Caco-2 (cell line): ENCODE results near the gene USH2A. TPM values are rescaled to one million over a fixed set of nuclear protein-coding genes. Genes with fewer than 3 reads are reported as not detected.

Experiments
- BruUV-seq: library from RNA; stranded (reverse); fragments of 400-500 nt; replicated peaks from 2 replicates; lab custom pipeline; 2021; lab: Mats Ljungman, UMichigan
- CTCF ChIA-PET: fragments of 300-600 bp; sonication (Branson Sonifier 250); formaldehyde crosslinking; loops from one replicate; lab custom pipeline; 2022; ENCODE audit warnings: antibody characterized with exemption; lab: Charles Lee
- POLR2A ChIA-PET: fragments of 300-600 bp; sonication (Branson Sonifier 250); formaldehyde crosslinking; loops from one replicate; lab custom pipeline; 2022; ENCODE audit warnings: antibody characterized with exemption; lab: Charles Lee
- DNase-seq, 2 experiments: peaks; one replicate each; pipeline versions ENCODE4 v3.0.0 to v3.0.0-alpha.2; 2020 to 2022
- H3K27me3 ChIP-seq: replicated peaks from 2 replicates; pipeline ENCODE4 v1.6.0; 2011; ENCODE audit warnings: low read length; ENCODE audit not compliant: control insufficient read depth, insufficient read depth
- H3K36me3 ChIP-seq: 2 replicates; pipeline ENCODE4 v1.5.1; 2011; ENCODE audit warnings: low read length; ENCODE audit not compliant: control insufficient read depth, insufficient read depth
- H3K4me1 ChIP-seq: fragments of 250-450 bp; sonication (Bioruptor Pico); 2 replicates; pipeline ENCODE4 v1.5.1; 2020; ENCODE audit warnings: mild to moderate bottlenecking
- H3K4me3 ChIP-seq: 2 replicates; pipeline ENCODE4 v1.5.1; 2011; ENCODE audit warnings: low read depth, mild to moderate bottlenecking, control low read depth, low read length
- H3K9me3 ChIP-seq: fragments of 250-450 bp; sonication (Bioruptor Pico); 2 replicates; pipeline ENCODE4 v1.5.1; 2020; ENCODE audit warnings: mild to moderate bottlenecking, moderate library complexity
- H3K27ac Mint-ChIP-seq: one replicate; pipeline ENCODE4 v1.8.0; 2022; ENCODE audit warnings: mixed read lengths; ENCODE audit not compliant: unreplicated experiment
- H3K27me3 Mint-ChIP-seq: one replicate; pipeline ENCODE4 v1.8.0; 2022; ENCODE audit warnings: mixed read lengths; ENCODE audit not compliant: insufficient read depth, unreplicated experiment
- H3K36me3 Mint-ChIP-seq: one replicate; pipeline ENCODE4 v1.8.0; 2022; ENCODE audit warnings: mild to moderate bottlenecking, mixed read lengths; ENCODE audit not compliant: insufficient read depth, unreplicated experiment
- H3K4me1 Mint-ChIP-seq: one replicate; pipeline ENCODE4 v1.8.0; 2022; ENCODE audit warnings: low read depth, mixed read lengths; ENCODE audit not compliant: unreplicated experiment
- H3K4me3 Mint-ChIP-seq: one replicate; pipeline ENCODE4 v1.8.0; 2022; ENCODE audit warnings: mild to moderate bottlenecking, moderate library complexity, mixed read lengths; ENCODE audit not compliant: unreplicated experiment
- H3K9me3 Mint-ChIP-seq: one replicate; pipeline ENCODE4 v1.8.0; 2022; ENCODE audit warnings: mixed read lengths; ENCODE audit not compliant: unreplicated experiment
- CTCF ChIP-seq, 2 experiments: fragments of 200-600 bp in 1 of 2; IDR thresholded peaks; 1 replicate in 1 of 2; 2 replicates in 1 of 2; pipeline versions ENCODE4 v1.5.1 to v1.8.0; 2011 to 2022; ENCODE audit warnings: antibody characterized with exemption in 1 of 2, control low read depth in 1 of 2, inconsistent platforms in 1 of 2, low read depth in 1 of 2, low read length in 1 of 2, mild to moderate bottlenecking in 1 of 2, moderate library complexity in 1 of 2; ENCODE audit not compliant: insufficient read depth in 1 of 2, severe bottlenecking in 1 of 2, unreplicated experiment in 1 of 2
- intact Hi-C: fragments of 100-400 bp; cut with micrococcal nuclease; formaldehyde crosslinking; loops from one replicate; pipeline ENCODE4 v1.10.0; 2022; ENCODE audit not compliant: unreplicated experiment
- total RNA-seq: library from RNA; stranded (reverse); gene quantifications from 2 replicates; pipeline ENCODE4 v1.2.3, GENCODE V29; 2022

The USH2A gene
- total RNA-seq, 1 experiment from 2014 or later, result 0.11 TPM

DNA sequence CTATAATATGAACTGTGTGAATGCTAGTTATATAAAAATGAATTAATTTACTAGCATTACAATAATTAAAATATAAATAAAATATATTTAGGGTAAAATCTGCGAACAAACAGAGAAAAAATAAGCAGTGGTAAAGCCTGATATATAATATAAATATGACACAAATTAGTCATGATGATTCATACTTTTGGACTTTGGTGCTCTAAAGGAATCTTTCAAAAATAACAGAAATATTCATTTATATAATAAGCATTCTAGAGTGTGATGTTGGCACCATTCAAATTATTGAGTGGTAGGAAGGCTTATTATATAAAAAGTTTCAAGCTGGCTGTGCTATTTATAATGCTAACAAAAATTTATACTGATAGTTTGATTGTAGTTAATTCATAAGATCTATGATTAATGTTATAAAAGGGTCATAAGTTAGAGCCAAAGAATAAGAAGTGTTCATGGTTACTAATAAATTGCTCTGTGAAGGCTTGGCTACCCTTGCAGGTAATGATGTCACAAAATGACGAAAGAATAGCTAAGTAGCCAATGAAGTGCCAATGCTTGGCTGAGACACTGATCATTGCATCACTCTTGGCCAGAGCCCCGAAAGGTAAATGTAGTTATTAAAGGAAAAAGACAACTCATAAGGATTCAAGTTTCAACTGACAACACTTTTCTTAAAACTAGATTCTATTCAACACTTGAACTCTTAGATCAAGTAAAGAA, 108.7 kb downstream of the USH2A start:
- no peak overlapping the region for H3K27ac Mint-ChIP-seq
- peaks cover 17% of the 10 kb centered on the region for H3K4me1 Mint-ChIP-seq
- no peak for TF ChIP-seq CTCF (IDR thresholded peaks at IDR 0.05; ENCODE audit: insufficient read depth in 1 of 2, low read depth in 1 of 2, low read length in 1 of 2, severe bottlenecking in 1 of 2, unreplicated experiment in 1 of 2)
- 0 out of 2 replicates have a peak, but pooled peaks cover 4% of the 10 kb centered on the region for H3K4me1 ChIP-seq
- H3K27me3 ChIP-seq, result no peaks in the 10 kb centered on the region
- no peaks in the 10 kb centered on the region for H3K27me3 Mint-ChIP-seq
- no peak for DNase-seq
- ChIA-PET CTCF (no interaction called here), POLR2A (no interaction called here)
- no peak overlapping the region for H3K4me3 Mint-ChIP-seq
- peaks cover 5% of the 10 kb centered on the region for H3K9me3 Mint-ChIP-seq
- H3K4me3 ChIP-seq, result no peak overlapping the region
- no TSS peak for BruUV-seq
- intact Hi-C loops, result loop anchor here (5.0 kb wide), 2 partner anchors 148 to 408 kb away; partner anchors contain the start of gene ESRRG
- no peaks in the 10 kb centered on the region for H3K36me3 ChIP-seq
- H3K36me3 Mint-ChIP-seq, result no peaks in the 10 kb centered on the region
- no peaks in the 10 kb centered on the region for H3K9me3 ChIP-seq

GRCh38 chr1:216310776-216311175, 112.5 kb downstream of the USH2A start:
- peak; percentile 47 to 51 for DNase-seq
- intact Hi-C loops, result loop anchor here (1.0 to 5.0 kb wide), 4 partner anchors 152 to 432 kb away; partner anchors contain the start of gene ESRRG
- POLR2A ChIA-PET, result no interaction called here
- TF ChIP-seq CTCF (IDR thresholded peaks at IDR 0.05; ENCODE audit: insufficient read depth in 1 of 2, low read depth in 1 of 2, low read length in 1 of 2, severe bottlenecking in 1 of 2, unreplicated experiment in 1 of 2), result peak; percentile 41 to 61
- Histone ChIP-seq H3K4me3 (no peak overlapping the region), H3K27me3 (no peaks in the 10 kb centered on the region), H3K9me3 (no peaks in the 10 kb centered on the region), H3K4me1 (0 out of 2 replicates have a peak, but pooled peaks cover 4% of the 10 kb centered on the region), H3K36me3 (no peaks in the 10 kb centered on the region)
- H3K4me3 Mint-ChIP-seq, result no peak overlapping the region
- CTCF ChIA-PET, result interaction anchor here (1.0 kb wide), 1 partner anchor 412 kb away, joined by 5 read pairs; the partner anchor contains the start of gene ESRRG
- H3K27ac Mint-ChIP-seq, result no peak overlapping the region
- peaks cover 8% of the 10 kb centered on the region for H3K9me3 Mint-ChIP-seq
- no peaks in the 10 kb centered on the region for H3K27me3 Mint-ChIP-seq
- H3K4me1 Mint-ChIP-seq, result peaks cover 17% of the 10 kb centered on the region
- no TSS peak for BruUV-seq
- no peaks in the 10 kb centered on the region for H3K36me3 Mint-ChIP-seq

GRCh38 chr1:216306830-216307229, 116.4 kb downstream of the USH2A start:
- ChIA-PET CTCF (no interaction called here), POLR2A (no interaction called here)
- intact Hi-C loops, result no loop called here
- Histone ChIP-seq H3K4me1 (no peaks in the 10 kb centered on the region), H3K27me3 (no peaks in the 10 kb centered on the region), H3K4me3 (no peak overlapping the region), H3K9me3 (no peaks in the 10 kb centered on the region), H3K36me3 (no peaks in the 10 kb centered on the region)
- no peaks in the 10 kb centered on the region for H3K36me3 Mint-ChIP-seq
- peaks cover 7% of the 10 kb centered on the region for H3K4me1 Mint-ChIP-seq
- no peaks in the 10 kb centered on the region for H3K27me3 Mint-ChIP-seq
- no peak for DNase-seq
- no peak for TF ChIP-seq CTCF (IDR thresholded peaks at IDR 0.05; ENCODE audit: insufficient read depth in 1 of 2, low read depth in 1 of 2, low read length in 1 of 2, severe bottlenecking in 1 of 2, unreplicated experiment in 1 of 2)
- H3K27ac Mint-ChIP-seq, result no peak overlapping the region
- H3K4me3 Mint-ChIP-seq, result no peak overlapping the region
- peaks cover 9% of the 10 kb centered on the region for H3K9me3 Mint-ChIP-seq
- BruUV-seq, result no TSS peak
